ENCODE data around the gene NCOA1.

Gene NCOA1

GRCh38 chr2:24710806-24711205 lies 219.8 kb downstream of the NCOA1 start:
- Histone ChIP-seq H3K9me3 (ENCODE audit: insufficient read depth, low read length) (no peaks in the 10 kb centered on the region), H3K27me3 (ENCODE audit: insufficient read depth, insufficient read length) (no peaks in the 10 kb centered on the region), H3K36me3 (ENCODE audit: insufficient read depth, insufficient read length, low read length) (no peaks in the 10 kb centered on the region), H3K9ac (ENCODE audit: insufficient read length, low read depth) (no peak overlapping the region), H3K4me3 (ENCODE audit: insufficient read length, low read depth) (no peak overlapping the region), H3K4me1 (ENCODE audit: insufficient read depth, insufficient read length) (no peaks in the 10 kb centered on the region)
- no peak for DNase-seq (ENCODE audit: low read depth, low spot score)
- TF ChIP-seq ZNF274 (IDR thresholded peaks at IDR 0.05; ENCODE audit: low read depth, low read length) (no peak), SUZ12 (IDR thresholded peaks at IDR 0.05; ENCODE audit: extremely low read depth, insufficient read depth, insufficient read length) (no peak), YY1 (IDR thresholded peaks at IDR 0.05; ENCODE audit: insufficient read depth, insufficient read length) (no peak)

GRCh38 chr2:24711865-24712264 lies 220.8 kb downstream of the NCOA1 start:
- H3K4me3 ChIP-seq (ENCODE audit: insufficient read length, low read depth) = no peak overlapping the region
- no peak for DNase-seq (ENCODE audit: low read depth, low spot score)
- TF ChIP-seq ZNF274 (IDR thresholded peaks at IDR 0.05; ENCODE audit: low read depth, low read length) (no peak), YY1 (IDR thresholded peaks at IDR 0.05; ENCODE audit: insufficient read depth, insufficient read length) (no peak), SUZ12 (IDR thresholded peaks at IDR 0.05; ENCODE audit: extremely low read depth, insufficient read depth, insufficient read length) (no peak)

DNA sequence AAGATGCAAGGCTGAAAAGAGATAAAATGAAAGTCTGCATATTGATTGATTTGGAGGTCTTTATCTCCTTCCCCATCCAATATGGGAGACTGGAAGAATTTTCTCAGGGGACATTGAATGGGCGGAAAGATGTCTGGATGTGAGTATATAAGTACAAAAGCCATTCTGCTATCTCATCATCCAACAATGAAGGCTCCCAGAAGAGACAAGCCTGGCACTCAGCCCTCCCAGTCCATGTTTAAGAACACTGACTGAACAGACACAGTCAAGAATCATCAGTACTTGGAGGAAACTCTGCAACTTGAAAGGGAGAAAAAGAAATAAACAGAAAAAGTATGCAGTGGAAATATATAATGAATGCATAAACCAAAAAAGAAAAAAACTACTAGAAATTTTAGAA lies 221.2 kb downstream of the NCOA1 start:
- TF ChIP-seq SUZ12 (IDR thresholded peaks at IDR 0.05; ENCODE audit: extremely low read depth, insufficient read depth, insufficient read length) = no peak
- TF ChIP-seq YY1 (IDR thresholded peaks at IDR 0.05; ENCODE audit: insufficient read depth, insufficient read length) = no peak
- no peak for TF ChIP-seq ZNF274 (IDR thresholded peaks at IDR 0.05; ENCODE audit: low read depth, low read length)
- H3K4me1 ChIP-seq (ENCODE audit: insufficient read depth, insufficient read length) = no peaks in the 10 kb centered on the region
- DNase-seq (ENCODE audit: low read depth, low spot score) = no peak
- H3K9me3 ChIP-seq (ENCODE audit: insufficient read depth, low read length) = no peaks in the 10 kb centered on the region
- no peaks in the 10 kb centered on the region for H3K36me3 ChIP-seq (ENCODE audit: insufficient read depth, insufficient read length, low read length)
- H3K4me3 ChIP-seq (ENCODE audit: insufficient read length, low read depth) = no peak overlapping the region
- H3K9ac ChIP-seq (ENCODE audit: insufficient read length, low read depth) = no peak overlapping the region
- no peaks in the 10 kb centered on the region for H3K27me3 ChIP-seq (ENCODE audit: insufficient read depth, insufficient read length)

More at GRCh38 chr2:24711865-24712264, 220.8 kb downstream of the NCOA1 start:
- Histone ChIP-seq H3K4me1 (ENCODE audit: insufficient read depth, insufficient read length) (no peaks in the 10 kb centered on the region), H3K9ac (ENCODE audit: insufficient read length, low read depth) (no peak overlapping the region), H3K9me3 (ENCODE audit: insufficient read depth, low read length) (no peaks in the 10 kb centered on the region), H3K36me3 (ENCODE audit: insufficient read depth, insufficient read length, low read length) (no peaks in the 10 kb centered on the region), H3K27me3 (ENCODE audit: insufficient read depth, insufficient read length) (no peaks in the 10 kb centered on the region)

DNA sequence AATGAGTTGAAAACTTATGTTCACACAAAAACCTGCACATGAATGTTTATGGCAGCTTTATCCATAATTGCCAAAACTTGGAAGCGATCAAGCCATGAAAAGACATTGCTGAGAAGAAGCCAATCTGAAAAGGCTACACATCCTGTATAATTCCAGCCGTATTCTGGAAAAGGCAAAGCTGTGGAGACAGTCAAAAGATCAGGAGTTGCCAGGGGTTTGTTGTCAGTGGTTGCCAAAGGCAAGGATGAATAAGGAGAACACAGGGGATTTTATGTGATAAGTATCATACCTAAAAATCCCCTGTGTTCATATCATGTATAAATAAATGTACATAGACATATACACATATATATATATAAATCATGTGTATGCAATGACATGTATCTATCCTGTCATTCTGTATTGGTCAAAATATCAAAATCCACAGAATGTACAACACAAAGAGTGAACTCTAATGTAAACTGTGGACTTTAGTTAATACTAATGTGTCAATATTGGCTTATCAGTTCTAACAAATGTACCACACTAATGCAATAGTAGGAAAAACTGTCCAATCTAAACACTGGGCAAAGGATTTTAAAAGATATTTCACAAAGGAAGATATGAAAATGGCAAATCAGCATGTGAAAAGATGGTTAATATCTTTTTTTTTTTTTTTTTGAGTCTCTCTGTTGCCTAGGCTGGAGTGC lies 226.4 kb downstream of the NCOA1 start:
- no peak for DNase-seq (ENCODE audit: low read depth, low spot score)
- no peak overlapping the region for H3K9ac ChIP-seq (ENCODE audit: insufficient read length, low read depth)
- H3K9me3 ChIP-seq (ENCODE audit: insufficient read depth, low read length) = no peaks in the 10 kb centered on the region
- no peak overlapping the region for H3K4me3 ChIP-seq (ENCODE audit: insufficient read length, low read depth)
- H3K36me3 ChIP-seq (ENCODE audit: insufficient read depth, insufficient read length, low read length) = no peaks in the 10 kb centered on the region
- no peaks in the 10 kb centered on the region for H3K4me1 ChIP-seq (ENCODE audit: insufficient read depth, insufficient read length)
- no peaks in the 10 kb centered on the region for H3K27me3 ChIP-seq (ENCODE audit: insufficient read depth, insufficient read length)
- TF ChIP-seq YY1 (IDR thresholded peaks at IDR 0.05; ENCODE audit: insufficient read depth, insufficient read length) (no peak), ZNF274 (IDR thresholded peaks at IDR 0.05; ENCODE audit: low read depth, low read length) (no peak), SUZ12 (IDR thresholded peaks at IDR 0.05; ENCODE audit: extremely low read depth, insufficient read depth, insufficient read length) (no peak)

- Histone ChIP-seq H3K4me1 (ENCODE audit: insufficient read depth, insufficient read length) (no peaks in the 10 kb centered on the region), H3K4me3 (ENCODE audit: insufficient read length, low read depth) (no peak overlapping the region), H3K27me3 (ENCODE audit: insufficient read depth, insufficient read length) (no peaks in the 10 kb centered on the region), H3K36me3 (ENCODE audit: insufficient read depth, insufficient read length, low read length) (no peaks in the 10 kb centered on the region), H3K9ac (ENCODE audit: insufficient read length, low read depth) (no peak overlapping the region), H3K9me3 (ENCODE audit: insufficient read depth, low read length) (no peaks in the 10 kb centered on the region)
- DNase-seq (ENCODE audit: low read depth, low spot score) = no peak
- TF ChIP-seq SUZ12 (IDR thresholded peaks at IDR 0.05; ENCODE audit: extremely low read depth, insufficient read depth, insufficient read length) = no peak
Observed at GRCh38 chr2:24720310-24720709, 229.3 kb downstream of the NCOA1 start.

- Histone ChIP-seq H3K4me3 (ENCODE audit: insufficient read length, low read depth) (no peak overlapping the region), H3K4me1 (ENCODE audit: insufficient read depth, insufficient read length) (no peaks in the 10 kb centered on the region), H3K9me3 (ENCODE audit: insufficient read depth, low read length) (no peaks in the 10 kb centered on the region), H3K36me3 (ENCODE audit: insufficient read depth, insufficient read length, low read length) (no peaks in the 10 kb centered on the region), H3K9ac (ENCODE audit: insufficient read length, low read depth) (no peak overlapping the region), H3K27me3 (ENCODE audit: insufficient read depth, insufficient read length) (no peaks in the 10 kb centered on the region)
- DNase-seq (ENCODE audit: low read depth, low spot score) = no peak
- no peak for TF ChIP-seq ZNF274 (IDR thresholded peaks at IDR 0.05; ENCODE audit: low read depth, low read length)
- no peak for TF ChIP-seq SUZ12 (IDR thresholded peaks at IDR 0.05; ENCODE audit: extremely low read depth, insufficient read depth, insufficient read length)
- TF ChIP-seq YY1 (IDR thresholded peaks at IDR 0.05; ENCODE audit: insufficient read depth, insufficient read length) = no peak
Observed at GRCh38 chr2:24721470-24721869, 230.4 kb downstream of the NCOA1 start.

DNA sequence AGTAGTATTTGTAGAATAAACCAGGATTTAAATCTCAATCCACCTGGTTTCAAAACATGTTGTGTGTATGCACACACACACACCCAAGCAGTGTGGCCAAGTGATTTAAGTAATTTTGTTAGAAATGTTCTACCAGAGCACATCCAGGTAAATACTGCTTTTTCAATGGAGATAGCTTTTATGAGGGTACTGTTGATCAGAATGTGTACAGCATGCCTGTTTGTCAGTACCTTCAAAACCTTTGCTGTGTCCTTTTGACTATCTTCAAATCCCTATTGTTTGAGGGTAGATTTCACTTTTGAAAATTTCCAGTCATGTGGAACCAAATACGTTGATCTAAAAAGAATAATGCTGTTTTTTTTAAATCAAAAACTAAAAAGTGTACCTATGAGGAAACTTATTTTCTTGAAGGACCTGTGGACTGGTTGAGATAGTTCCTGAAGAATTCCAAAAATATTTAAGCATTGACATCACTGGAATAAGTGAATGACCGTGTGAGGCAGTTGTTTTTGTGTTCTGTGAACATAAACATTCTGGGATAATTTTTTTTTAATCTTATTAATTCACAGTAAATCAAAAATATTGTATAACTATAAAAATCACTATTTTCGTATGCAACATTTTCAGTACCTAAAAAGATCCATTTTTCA lies 231.2 kb downstream of the NCOA1 start:
- TF ChIP-seq YY1 (IDR thresholded peaks at IDR 0.05; ENCODE audit: insufficient read depth, insufficient read length) = no peak
- no peak for TF ChIP-seq SUZ12 (IDR thresholded peaks at IDR 0.05; ENCODE audit: extremely low read depth, insufficient read depth, insufficient read length)
- no peak for TF ChIP-seq ZNF274 (IDR thresholded peaks at IDR 0.05; ENCODE audit: low read depth, low read length)
- DNase-seq (ENCODE audit: low read depth, low spot score) = no peak
- Histone ChIP-seq H3K9ac (ENCODE audit: insufficient read length, low read depth) (no peak overlapping the region), H3K4me1 (ENCODE audit: insufficient read depth, insufficient read length) (no peaks in the 10 kb centered on the region), H3K4me3 (ENCODE audit: insufficient read length, low read depth) (no peak overlapping the region), H3K36me3 (ENCODE audit: insufficient read depth, insufficient read length, low read length) (no peaks in the 10 kb centered on the region), H3K27me3 (ENCODE audit: insufficient read depth, insufficient read length) (no peaks in the 10 kb centered on the region), H3K9me3 (ENCODE audit: insufficient read depth, low read length) (no peaks in the 10 kb centered on the region)

Measured in NT2/D1 (cell line).